ENCODE measurements around the gene SMARCE1. TPM values are rescaled to one million over a fixed set of nuclear protein-coding genes. Genes with fewer than 3 reads are reported as not detected.

The SMARCE1 gene
- total RNA-seq, 2 experiments from 2014 or later = 75.9 to 109 TPM

GRCh38 chr17:40598619-40599467 lies 48.8 kb downstream of the SMARCE1 start:
- peak overlapping the region; percentile 60 for H3K4me2 ChIP-seq (ENCODE audit: low read length)
- intact Hi-C loops (cut with micrococcal nuclease; ENCODE audit: unreplicated experiment) = loop anchor here (2.0 to 10.0 kb wide), 2 partner anchors 16 to 1086 kb away; partner anchors contain the start of gene EIF1
- POLR2A ChIA-PET = interaction anchor here (0.8 to 1.0 kb wide), 2 partner anchors 17 to 18 kb away, joined by 3 to 4 read pairs; no protein-coding TSS in a partner anchor
- peak overlapping the region; percentile 59 for H3K27ac ChIP-seq (ENCODE audit: low read depth, low read length, poor library complexity, severe bottlenecking)
- CTCF ChIA-PET (ENCODE audit: unreplicated experiment) = no interaction called here
- BruUV-seq (replicated peaks) = no TSS peak
- peaks cover 9% of the 10 kb centered on the region; the same call in 1 of the 2 replicates for H3K9me3 ChIP-seq (ENCODE audit: low read length)
- H3K36me3 ChIP-seq (ENCODE audit: insufficient read depth, low read length) = no peaks in the 10 kb centered on the region
- H3K4me1 ChIP-seq (ENCODE audit: insufficient read depth, low read length, poor library complexity, severe bottlenecking) = peaks cover 44% of the 10 kb centered on the region
- H3K4me3 ChIP-seq (ENCODE audit: low read depth, low read length, poor library complexity, severe bottlenecking) = peak overlapping the region; percentile 25
- H3K79me2 ChIP-seq (ENCODE audit: insufficient read depth, low read depth, low read length) = no peaks in the 10 kb centered on the region
- no peak for TF ChIP-seq EZH2phosphoT487 (IDR thresholded peaks at IDR 0.05; ENCODE audit: borderline replicate concordance, low read depth, low read length)
- no peak for TF ChIP-seq CTCF (conservative IDR thresholded peaks at IDR 0.05; ENCODE audit: low read length)
- no peaks in the 10 kb centered on the region for H3K9me2 ChIP-seq (ENCODE audit: insufficient read depth, low read length)
- no peaks in the 10 kb centered on the region for H4K20me1 ChIP-seq (ENCODE audit: insufficient read depth, low read length)
- peak overlapping the region; percentile 88 for H2AFZ ChIP-seq (ENCODE audit: low read length)
- peak; percentile 76 for DNase-seq (ENCODE audit: low spot score)

GRCh38 chr17:40598301-40598618 lies 49.4 kb downstream of the SMARCE1 start:
- H3K4me1 ChIP-seq (ENCODE audit: insufficient read depth, low read length, poor library complexity, severe bottlenecking) = peaks cover 44% of the 10 kb centered on the region
- TF ChIP-seq EZH2phosphoT487 (IDR thresholded peaks at IDR 0.05; ENCODE audit: borderline replicate concordance, low read depth, low read length) (no peak), CTCF (conservative IDR thresholded peaks at IDR 0.05; ENCODE audit: low read length) (no peak)
- H3K36me3 ChIP-seq (ENCODE audit: insufficient read depth, low read length) = no peaks in the 10 kb centered on the region
- peak overlapping the region; percentile 88; the same call in 1 of the 2 replicates for H2AFZ ChIP-seq (ENCODE audit: low read length)
- no peaks in the 10 kb centered on the region for H3K9me2 ChIP-seq (ENCODE audit: insufficient read depth, low read length)
- H3K4me2 ChIP-seq (ENCODE audit: low read length) = peak overlapping the region; percentile 60; the same call in 1 of the 2 replicates
- ChIA-PET CTCF (ENCODE audit: unreplicated experiment) (interaction anchor here (1.1 kb wide), 1 partner anchor 38 kb away, joined by 3 read pairs; no protein-coding TSS in a partner anchor), POLR2A (interaction anchor here (0.8 to 1.0 kb wide), 2 partner anchors 17 kb away, joined by 3 to 4 read pairs; no protein-coding TSS in a partner anchor)
- H3K9me3 ChIP-seq (ENCODE audit: low read length) = peaks cover 9% of the 10 kb centered on the region; the same call in 1 of the 2 replicates
- H4K20me1 ChIP-seq (ENCODE audit: insufficient read depth, low read length) = no peaks in the 10 kb centered on the region
- no peak for DNase-seq (ENCODE audit: low spot score)
- intact Hi-C loops (cut with micrococcal nuclease; ENCODE audit: unreplicated experiment) = loop anchor here (2.0 to 10.0 kb wide), 2 partner anchors 17 to 1087 kb away; partner anchors contain the start of gene EIF1
- BruUV-seq (replicated peaks) = no TSS peak
- peak overlapping the region; percentile 59 for H3K27ac ChIP-seq (ENCODE audit: low read depth, low read length, poor library complexity, severe bottlenecking)
- H3K4me3 ChIP-seq (ENCODE audit: low read depth, low read length, poor library complexity, severe bottlenecking) = no peak overlapping the region
- no peaks in the 10 kb centered on the region for H3K79me2 ChIP-seq (ENCODE audit: insufficient read depth, low read depth, low read length)
